NCI-H146 (cell line): ENCODE results near the gene ALX3.
A peak's percentile ranks its signal among the peaks of the same experiment; 100 is the strongest.
"Not testable (repeated sequence)": the region's sequence is repeated elsewhere in the genome, so short reads cannot be mapped to it uniquely, and the experiment has no call there.

Experiments used
- DNase-seq: peaks from one replicate; lab custom pipeline; 2025; lab: John Stamatoyannopoulos, UW

The ALX3 gene

GRCh38 chr1:110089561-110090275, 19.2 kb upstream of the ALX3 start:
- DNase-seq: no peak

DNA sequence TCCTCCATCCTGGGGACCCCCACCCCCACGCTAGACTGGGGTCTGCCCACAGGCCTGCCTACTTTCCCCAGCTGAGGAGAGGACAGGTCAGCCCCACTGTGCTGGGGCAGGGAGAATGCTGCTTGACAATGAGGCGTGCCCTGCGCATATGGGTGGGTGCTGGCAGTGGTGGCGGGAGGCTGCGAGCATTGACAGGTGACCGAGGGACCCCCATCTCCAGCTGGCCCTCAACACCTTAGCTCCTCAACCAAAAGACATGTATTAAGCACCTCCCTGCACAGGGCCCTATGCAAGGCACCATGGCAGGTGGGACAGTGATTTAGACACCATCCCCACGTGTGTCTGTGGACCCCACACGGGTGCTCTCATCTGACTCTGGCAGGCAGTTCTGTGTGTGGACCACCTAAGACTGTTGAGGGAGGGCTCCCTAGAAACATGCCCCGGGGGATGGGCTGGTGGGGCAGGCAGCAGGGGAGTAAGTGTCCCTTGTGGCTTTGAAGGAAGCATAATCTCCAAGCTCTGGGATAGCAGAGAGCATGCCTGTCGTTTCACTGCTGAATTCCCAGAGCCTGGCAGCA, 18.4 kb upstream of the ALX3 start:
- no peak for DNase-seq

- peak; percentile 66 for DNase-seq
Observed at GRCh38 chr1:110087812-110088738, 17.6 kb upstream of the ALX3 start.

DNA sequence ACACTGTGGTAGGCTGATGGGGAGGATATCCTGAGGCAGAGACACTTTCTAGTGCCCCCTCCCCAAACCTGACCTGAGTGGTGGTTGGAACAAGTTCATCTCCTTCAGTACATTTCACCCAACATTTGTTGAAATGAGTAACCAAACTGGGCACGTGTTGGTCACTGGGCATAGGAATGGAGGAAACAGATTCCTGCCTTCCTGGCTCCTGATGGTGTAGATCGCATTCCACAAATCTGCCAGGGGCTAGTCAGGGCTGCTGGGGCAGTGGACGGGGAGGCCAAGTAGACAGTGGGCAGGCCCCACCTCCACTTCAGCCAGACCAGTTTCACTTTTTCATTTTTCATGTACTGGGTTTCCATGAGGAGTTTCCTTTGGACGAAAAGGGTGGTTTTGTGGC, 16.5 kb upstream of the ALX3 start:
- no peak for DNase-seq

- no peak for DNase-seq
Observed at GRCh38 chr1:110085671-110086070, 15.2 kb upstream of the ALX3 start.

DNA sequence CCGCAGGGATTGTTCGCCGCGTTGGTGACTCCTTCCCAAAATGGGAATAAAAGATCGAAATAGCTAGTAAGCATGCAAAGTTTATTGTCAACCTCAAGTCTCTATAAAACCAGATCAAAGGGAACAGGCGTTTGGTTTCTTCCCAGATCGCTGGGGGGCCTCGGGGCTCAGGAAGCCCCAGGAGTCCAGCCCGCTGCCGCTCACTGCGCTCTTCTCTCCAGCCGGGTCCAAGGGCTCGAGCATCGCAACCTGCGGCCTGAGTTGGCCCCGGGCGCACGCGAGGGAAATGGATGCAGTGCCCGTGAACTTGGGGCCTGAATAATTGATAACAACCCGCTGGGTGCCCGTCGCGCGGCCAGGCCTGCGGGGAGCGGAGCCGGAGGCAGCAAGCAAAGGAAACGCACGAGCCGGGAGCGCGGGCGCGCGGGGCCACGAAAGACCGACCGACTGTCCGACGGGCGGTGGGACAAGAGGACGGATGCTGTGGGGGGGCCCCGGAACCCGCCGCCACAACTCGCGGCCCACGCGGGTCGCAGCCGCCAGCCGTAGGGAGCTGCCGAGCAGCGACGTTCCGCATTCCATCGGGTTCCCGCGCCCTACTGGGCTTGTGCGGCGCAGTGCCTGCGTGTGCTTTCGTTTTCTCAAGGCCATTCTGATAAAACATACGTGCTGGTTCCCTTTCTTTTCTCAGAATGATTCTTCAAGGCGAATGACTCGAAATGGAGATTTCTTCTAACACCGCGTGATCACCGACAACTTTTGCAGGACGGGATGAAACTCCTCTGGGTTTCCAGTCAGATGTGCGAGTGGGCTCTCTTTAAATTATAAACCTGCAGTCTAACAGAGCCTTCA, 14.0 kb upstream of the ALX3 start:
- DNase-seq: no peak

- DNase-seq: no peak
Observed at GRCh38 chr1:110083866-110084226, 13.4 kb upstream of the ALX3 start.

DNA sequence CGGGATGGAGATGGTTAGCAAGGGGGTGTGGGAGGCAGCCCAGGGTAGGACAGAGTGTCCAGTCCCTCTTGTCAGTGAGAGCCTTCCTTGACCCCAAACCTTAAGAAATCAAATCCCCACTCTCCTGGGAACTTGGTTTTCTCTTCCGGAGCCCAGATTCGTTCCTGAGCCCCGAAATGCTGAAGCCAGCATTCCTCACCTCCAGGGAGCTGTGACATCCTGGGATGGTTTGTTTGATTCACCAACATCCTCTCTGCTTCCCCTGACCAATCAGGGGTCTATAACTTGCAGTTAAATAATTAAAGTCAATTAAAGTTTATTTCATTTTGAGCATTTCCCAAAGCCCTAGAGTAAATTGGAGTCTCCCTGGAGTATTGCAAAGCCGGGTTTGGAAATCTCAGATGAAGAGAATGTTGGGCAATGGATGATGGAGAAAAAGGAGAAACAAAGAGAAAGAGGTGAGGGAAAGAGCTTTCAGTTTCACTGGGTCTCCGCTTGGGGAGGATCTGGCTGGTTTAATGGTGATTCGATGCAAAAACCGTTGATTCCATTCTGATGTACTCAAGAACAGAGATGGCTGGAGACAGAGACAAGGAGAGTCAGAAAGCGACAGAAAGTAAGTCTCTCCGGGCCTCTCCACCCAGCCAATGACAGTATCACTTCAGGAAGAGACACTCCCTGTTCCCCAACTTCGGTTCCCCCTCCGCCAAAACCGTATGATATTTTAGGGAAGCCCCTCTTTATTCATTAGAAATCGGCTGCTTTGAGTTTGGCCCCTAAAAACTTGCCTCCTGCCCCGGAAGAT, 12.8 kb upstream of the ALX3 start:
- no peak for DNase-seq

DNA sequence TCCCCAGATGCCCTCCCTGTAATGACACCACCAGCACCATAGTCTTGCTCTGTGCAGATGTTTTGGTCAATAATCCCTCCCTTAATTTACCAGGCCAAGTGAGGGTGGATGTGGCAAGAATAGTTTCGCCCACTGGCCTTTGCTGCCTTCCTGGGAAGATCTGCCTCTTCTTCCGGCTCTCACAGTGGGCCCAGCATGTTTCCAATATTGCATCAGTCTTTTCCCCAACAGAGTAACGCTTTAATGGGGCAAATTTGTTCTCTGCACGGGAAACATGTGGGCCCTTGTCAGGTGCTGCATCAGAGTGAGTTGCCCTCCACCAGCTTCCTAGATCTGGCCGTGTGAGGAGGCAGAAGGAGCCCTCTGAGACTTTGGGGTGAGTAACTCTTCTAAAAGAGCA, 12.0 kb upstream of the ALX3 start:
- DNase-seq: no peak

DNA sequence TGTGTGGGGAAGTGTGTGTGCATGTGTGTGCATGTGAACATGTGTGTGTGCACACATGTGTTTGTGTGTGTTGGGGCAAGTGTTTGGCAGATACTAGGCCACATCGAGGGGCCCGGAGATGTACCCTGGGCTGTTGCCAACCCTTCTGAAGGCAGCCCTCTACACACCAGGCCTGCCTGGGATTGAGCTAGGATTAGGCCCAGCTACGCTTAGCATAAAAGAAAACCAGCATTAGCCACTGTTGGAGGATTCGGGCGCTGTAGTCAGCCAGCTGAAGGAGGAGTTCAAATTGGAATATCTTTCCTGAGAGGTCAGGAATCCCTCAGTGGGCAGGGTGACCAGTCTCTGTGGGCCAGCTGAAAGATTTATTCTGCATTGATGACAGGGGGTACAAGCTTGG, 10.6 kb upstream of the ALX3 start:
- no peak for DNase-seq

DNA sequence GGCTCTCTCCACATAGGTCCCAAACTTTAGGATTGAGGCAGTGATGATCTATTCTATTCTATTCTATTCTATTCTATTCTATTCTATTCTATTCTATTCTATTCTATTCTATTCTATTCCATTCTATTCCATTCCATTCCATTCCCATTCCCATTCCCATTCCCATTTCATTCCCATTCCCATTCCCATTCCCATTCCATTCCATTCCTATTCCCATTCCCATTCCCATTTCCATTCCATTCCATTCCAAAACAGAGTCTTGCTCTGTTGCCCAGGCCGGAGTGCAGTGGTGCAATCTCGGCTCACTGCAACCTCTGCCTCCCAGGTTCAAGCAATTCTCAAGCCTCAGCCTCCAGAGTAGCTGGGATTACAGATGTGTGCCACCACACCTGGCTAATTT, 9.5 kb upstream of the ALX3 start:
- not testable (repeated sequence) for DNase-seq

DNA sequence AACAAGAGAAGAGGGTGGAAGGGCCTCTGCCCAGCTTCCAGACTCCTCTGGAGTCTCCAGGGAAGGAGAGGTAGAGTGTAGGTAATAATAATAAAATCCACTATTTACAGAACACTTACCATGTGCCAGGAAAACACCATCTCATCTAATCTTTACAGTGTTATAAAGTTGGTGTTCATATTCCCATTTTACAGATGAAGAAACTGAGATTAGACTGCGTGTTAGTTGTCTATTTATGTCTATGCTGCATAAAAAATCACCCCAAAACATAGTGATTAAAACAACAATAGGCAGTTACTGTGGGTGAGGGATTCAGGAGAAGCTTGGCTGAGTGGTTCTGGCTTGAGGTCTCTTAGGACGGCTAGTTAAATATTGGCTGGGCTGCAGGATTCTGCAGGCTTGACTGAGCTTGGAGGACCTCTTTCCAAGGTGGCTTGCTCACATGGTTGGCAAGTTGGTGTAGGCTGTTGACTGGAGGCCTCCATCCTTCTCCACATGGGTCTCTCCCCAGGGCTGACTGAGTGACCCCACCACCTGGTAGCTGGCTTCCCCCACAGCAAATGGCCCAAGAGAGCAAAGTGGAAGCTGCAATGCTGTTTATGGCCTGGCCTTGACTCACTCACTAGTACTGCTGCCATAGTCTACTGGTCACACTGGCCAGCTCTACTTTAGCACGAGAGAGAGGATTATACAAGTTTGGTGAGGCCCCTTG, 6.5 kb upstream of the ALX3 start:
- DNase-seq: no peak

- DNase-seq: no peak
Observed at GRCh38 chr1:110074166-110074565, 3.7 kb upstream of the ALX3 start.

- DNase-seq: no peak
Observed at GRCh38 chr1:110070282-110070669, 196 bp downstream of the ALX3 start.

DNA sequence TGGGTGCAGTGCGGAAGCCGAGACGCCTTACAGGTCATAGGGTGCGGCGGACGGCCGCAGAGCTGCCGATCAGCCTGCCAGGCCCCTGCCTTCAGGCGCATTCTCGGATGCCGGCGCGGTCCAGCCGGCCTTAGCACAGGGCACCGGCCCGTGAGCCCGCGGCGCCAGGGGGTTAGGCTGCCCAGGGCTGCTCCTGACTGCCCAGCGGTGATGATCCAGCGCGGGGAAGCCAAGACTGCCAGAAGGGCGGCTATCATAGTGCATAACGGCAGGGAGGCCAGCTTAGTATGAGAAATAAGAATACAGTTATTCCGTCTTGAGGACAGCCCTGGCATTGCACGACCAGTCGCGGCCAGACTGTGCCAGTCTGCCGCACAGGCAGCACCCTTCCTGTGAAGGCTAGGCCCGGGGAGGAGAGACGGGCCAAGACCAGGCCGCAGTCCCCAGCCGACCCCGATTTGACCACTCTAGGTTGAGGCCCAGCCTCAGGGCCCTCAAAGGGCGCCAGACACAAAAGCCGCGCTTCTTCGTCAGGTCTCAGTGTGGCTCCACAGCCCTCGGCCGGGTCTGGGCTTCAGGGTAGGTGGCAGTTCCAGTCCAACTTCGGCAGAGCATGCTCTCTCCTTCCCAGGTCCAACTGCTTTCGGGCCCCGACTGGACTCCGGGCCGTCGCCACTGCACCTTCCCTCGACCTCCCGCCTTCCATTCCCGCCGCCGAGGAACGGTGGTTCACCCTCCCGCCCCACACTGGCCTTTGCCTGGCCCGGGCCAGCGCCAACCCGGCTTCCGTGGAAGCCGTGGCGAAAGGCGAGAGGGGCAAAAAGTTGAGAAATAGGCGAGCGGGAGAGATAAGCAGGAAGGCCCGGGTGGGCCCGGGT, 829 bp downstream of the ALX3 start:
- no peak for DNase-seq

DNA sequence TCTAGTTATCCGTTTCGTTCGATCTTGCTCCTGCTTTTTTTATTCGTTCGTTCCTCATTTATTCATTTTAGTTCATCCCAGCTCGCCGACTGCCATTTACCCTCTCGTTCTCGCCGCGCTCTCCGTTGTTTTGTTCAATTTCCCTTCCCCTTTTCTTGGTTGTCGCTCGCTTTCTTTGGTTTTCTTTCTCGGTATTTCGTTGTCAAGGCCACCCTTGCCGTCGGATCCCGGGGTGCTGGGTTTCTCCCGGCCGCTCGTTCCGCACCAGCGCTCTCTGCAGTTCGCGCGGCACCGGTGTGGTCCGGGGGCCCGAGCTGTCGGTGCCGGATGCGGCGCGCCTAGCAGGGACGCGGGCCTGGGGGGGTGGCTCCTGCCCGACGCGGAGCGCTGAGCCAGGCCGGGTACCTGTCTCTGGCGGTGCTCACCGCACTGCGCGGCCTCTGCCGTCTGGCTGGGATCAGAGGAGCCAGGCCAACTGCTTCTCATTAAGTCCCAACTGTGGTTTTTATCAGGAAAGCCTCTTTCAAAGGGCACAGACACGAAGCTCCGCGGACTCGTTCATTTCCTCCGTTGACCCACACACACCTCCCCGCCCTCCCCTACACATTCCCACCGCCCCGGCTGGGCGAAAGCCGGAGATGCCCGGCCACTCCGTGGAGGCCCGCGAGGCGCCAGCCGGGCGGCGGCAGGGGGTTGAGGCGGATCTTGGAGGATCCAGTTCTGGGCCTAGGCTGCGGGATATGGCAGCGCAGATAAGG, 1.6 kb downstream of the ALX3 start:
- no peak for DNase-seq

GRCh38 chr1:110067893-110068645, 2.4 kb downstream of the ALX3 start:
- no peak for DNase-seq

DNA sequence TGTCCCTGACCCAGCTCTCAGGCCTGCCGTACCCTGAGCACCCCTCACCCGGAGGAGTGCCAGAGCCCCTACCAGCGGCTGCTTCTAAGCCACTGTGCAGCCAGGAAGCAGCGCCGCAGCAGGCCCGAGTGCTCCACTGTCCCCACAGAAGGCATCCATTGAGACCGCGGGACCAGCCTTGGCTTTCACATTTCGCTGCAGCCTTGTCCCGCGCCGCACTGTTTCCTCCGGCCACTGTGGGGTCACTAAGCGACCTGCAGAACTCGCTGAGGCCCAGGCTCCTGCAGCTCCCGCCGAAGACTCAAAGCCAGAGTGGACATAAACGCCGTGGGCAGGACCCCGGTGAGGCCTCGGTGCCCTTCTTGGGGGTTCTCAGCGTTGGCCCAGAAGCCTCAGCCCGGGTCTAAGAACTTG, 3.0 kb downstream of the ALX3 start:
- no peak for DNase-seq
